H9 (cell line): ENCODE results near the gene SIX3. TPM values are rescaled to one million over a fixed set of nuclear protein-coding genes. Genes with fewer than 3 reads are reported as not detected.
A peak's percentile ranks its signal among the peaks of the same experiment; 100 is the strongest.

Source experiments
- DNase-seq: peaks from one replicate; pipeline ENCODE4 v3.0.0-alpha.2; 2017
- H2AFZ ChIP-seq: one replicate; pipeline ENCODE4 v1.6.1; 2013; ENCODE audit warnings: mild to moderate bottlenecking, low read length, control low read depth, moderate library complexity
- H2AK5ac ChIP-seq: 2 replicates; pipeline ENCODE4 v1.6.1; 2013; ENCODE audit warnings: low read length, control low read depth, mixed read lengths; ENCODE audit not compliant: insufficient read length
- H2BK120ac ChIP-seq: one replicate; pipeline ENCODE4 v1.6.1; 2013; ENCODE audit warnings: low read depth, mild to moderate bottlenecking, low read length, control low read depth, inconsistent platforms; ENCODE audit not compliant: poor library complexity, severe bottlenecking
- H2BK12ac ChIP-seq: 2 replicates; pipeline ENCODE4 v1.6.1; 2013; ENCODE audit warnings: low read length, control low read depth, mixed read lengths, low read depth; ENCODE audit not compliant: insufficient read length
- H2BK15ac ChIP-seq: 2 replicates; pipeline ENCODE4 v1.6.1; 2013; ENCODE audit warnings: low read depth, low read length, control low read depth
- H2BK20ac ChIP-seq: one replicate; pipeline ENCODE4 v1.6.1; 2013; ENCODE audit warnings: low read depth, mild to moderate bottlenecking, low read length, control low read depth, inconsistent platforms; ENCODE audit not compliant: poor library complexity, severe bottlenecking
- H2BK5ac ChIP-seq: 2 replicates; pipeline ENCODE4 v1.6.1; 2013; ENCODE audit warnings: low read length, control low read depth, mixed read lengths; ENCODE audit not compliant: insufficient read length
- H3K14ac ChIP-seq: 2 replicates; pipeline ENCODE4 v1.6.1; 2013; ENCODE audit warnings: low read length, control low read depth; ENCODE audit not compliant: insufficient read depth
- H3K18ac ChIP-seq: 2 replicates; pipeline ENCODE4 v1.6.1; 2013; ENCODE audit warnings: low read depth, mild to moderate bottlenecking, mixed read lengths, low read length, control low read depth; ENCODE audit not compliant: insufficient read length
- H3K23ac ChIP-seq: 2 replicates; pipeline ENCODE4 v1.6.1; 2013; ENCODE audit warnings: low read length, control low read depth, mixed read lengths, low read depth; ENCODE audit not compliant: insufficient read length
- H3K23me2 ChIP-seq: 2 replicates; pipeline ENCODE4 v1.6.1; 2013; ENCODE audit warnings: low read depth, mild to moderate bottlenecking, mixed read lengths, low read length, control low read depth; ENCODE audit not compliant: insufficient read length, poor library complexity, severe bottlenecking
- H3K27ac ChIP-seq: 2 replicates; pipeline ENCODE4 v1.5.1; 2013; ENCODE audit warnings: low read length, control low read depth, mixed read lengths, low read depth; ENCODE audit not compliant: insufficient read length
- H3K27me3 ChIP-seq: 2 replicates; pipeline ENCODE4 v1.6.1; 2013; ENCODE audit warnings: low read length, control low read depth, inconsistent platforms; ENCODE audit not compliant: insufficient read depth
- H3K4ac ChIP-seq: 2 replicates; pipeline ENCODE4 v1.6.1; 2013; ENCODE audit warnings: low read depth, mild to moderate bottlenecking, control low read depth, inconsistent platforms, low read length, moderate library complexity
- H3K4me1 ChIP-seq: 2 replicates; pipeline ENCODE4 v1.6.1; 2013; ENCODE audit warnings: low read length, control low read depth, inconsistent platforms; ENCODE audit not compliant: insufficient read depth
- H3K4me2 ChIP-seq: 2 replicates; pipeline ENCODE4 v1.6.1; 2013; ENCODE audit warnings: low read length, control low read depth, mixed read lengths; ENCODE audit not compliant: insufficient read length, insufficient read depth
- H3K56ac ChIP-seq: 2 replicates; pipeline ENCODE4 v1.6.1; 2013; ENCODE audit warnings: low read depth, mild to moderate bottlenecking, mixed read lengths, low read length, control low read depth; ENCODE audit not compliant: insufficient read length
- H3K79me1 ChIP-seq: 2 replicates; pipeline ENCODE4 v1.6.1; 2013; ENCODE audit warnings: low read depth, mild to moderate bottlenecking, moderate library complexity, low read length, control low read depth, inconsistent platforms; ENCODE audit not compliant: insufficient read depth, poor library complexity, severe bottlenecking
- H3K79me2 ChIP-seq: 2 replicates; pipeline ENCODE4 v1.6.1; 2013; ENCODE audit warnings: low read length, control low read depth, inconsistent platforms; ENCODE audit not compliant: insufficient read depth
- H3K9ac ChIP-seq: 2 replicates; pipeline ENCODE4 v1.6.1; 2013; ENCODE audit warnings: low read length, control low read depth, mixed read lengths; ENCODE audit not compliant: insufficient read length; ENCODE audit errors: extremely low read depth
- H3K9me3 ChIP-seq: one replicate; pipeline ENCODE4 v1.6.1; 2013; ENCODE audit warnings: low read depth, low read length, inconsistent platforms; ENCODE audit not compliant: control insufficient read depth
- H3T11ph ChIP-seq: one replicate; pipeline ENCODE4 v1.6.1; 2013; ENCODE audit warnings: mild to moderate bottlenecking, low read length, control low read depth, inconsistent platforms
- H4K20me1 ChIP-seq: one replicate; pipeline ENCODE4 v1.6.1; 2013; ENCODE audit not compliant: control insufficient read depth, insufficient read length, insufficient read depth
- H4K5ac ChIP-seq: 2 replicates; pipeline ENCODE4 v1.6.1; 2013; ENCODE audit warnings: low read depth, mild to moderate bottlenecking, mixed read lengths, low read length, control low read depth; ENCODE audit not compliant: insufficient read length
- H4K8ac ChIP-seq: replicated peaks from 2 replicates; pipeline ENCODE4 v1.6.1; 2013; ENCODE audit warnings: low read length, control low read depth, mixed read lengths, low read depth; ENCODE audit not compliant: insufficient read length
- H4K91ac ChIP-seq: 2 replicates; pipeline ENCODE4 v1.6.1; 2013; ENCODE audit warnings: low read depth, mild to moderate bottlenecking, moderate library complexity, mixed read lengths, low read length, control low read depth; ENCODE audit not compliant: insufficient read length
- H3K27ac Mint-ChIP-seq, 3 experiments: 2 replicates in 2 of 3; 3 replicates in 1 of 3; pipeline ENCODE4 v1.8.0; 2020 to 2021; ENCODE audit warnings: mixed read lengths in 3 of 3, mild to moderate bottlenecking in 1 of 3, moderate library complexity in 1 of 3
- H3K27me3 Mint-ChIP-seq: 2 replicates; pipeline ENCODE4 v1.8.0; 2021; ENCODE audit warnings: low read depth, mild to moderate bottlenecking, moderate library complexity, mixed read lengths
- H3K36me3 Mint-ChIP-seq, 3 experiments: 2 replicates in 2 of 3; 3 replicates in 1 of 3; pipeline ENCODE4 v1.8.0; 2020 to 2021; ENCODE audit warnings: low read depth in 3 of 3, mixed read lengths in 3 of 3; ENCODE audit not compliant: insufficient read depth in 1 of 3
- H3K4me1 Mint-ChIP-seq, 2 experiments: 2 replicates each; pipeline ENCODE4 v1.8.0; 2020; ENCODE audit warnings: mixed read lengths in 2 of 2
- H3K4me3 Mint-ChIP-seq, 2 experiments: 2 replicates in 1 of 2; 3 replicates in 1 of 2; pipeline ENCODE4 v1.8.0; 2020 to 2021; ENCODE audit warnings: mild to moderate bottlenecking in 2 of 2, mixed read lengths in 2 of 2, moderate library complexity in 1 of 2
- H3K9me3 Mint-ChIP-seq, 2 experiments: 2 replicates in 1 of 2; 3 replicates in 1 of 2; pipeline ENCODE4 v1.8.0; 2020; ENCODE audit warnings: mild to moderate bottlenecking in 2 of 2, mixed read lengths in 2 of 2, moderate library complexity in 1 of 2
- CTCF ChIP-seq: fragments of 200-600 bp; sonication (generic); conservative IDR thresholded peaks from 3 replicates; pipeline ENCODE4 v1.8.0; 2021; ENCODE audit warnings: antibody characterized with exemption, mild to moderate bottlenecking
- WGBS: extraction: QIAGEN DNeasy Blood & Tissue Kit; methylation state at CpG from one replicate; pipeline ENCODE4 v1.1.7; 2013; ENCODE audit warnings: missing lambda C conversion rate, low lambda C conversion rate, mixed read lengths; ENCODE audit not compliant: insufficient read length; ENCODE audit errors: extremely low coverage; 5-methylcytosine and 5-hydroxymethylcytosine counted together
- total RNA-seq: library from RNA; stranded (reverse); gene quantifications from 2 replicates; pipeline ENCODE4 v1.2.1, GENCODE V29; 2021

The SIX3 gene
- total RNA-seq, 1 experiment from 2014 or later: 0.55 TPM

GRCh38 chr2:44944102-44944951 is 2.8 kb downstream of the SIX3 start:
- no peak overlapping the region for H2AFZ ChIP-seq
- H2BK15ac ChIP-seq: no peak overlapping the region
- DNase-seq: peak; percentile 69
- H3K9ac ChIP-seq: no peak overlapping the region
- no peaks in the 10 kb centered on the region for H3K9me3 ChIP-seq
- Mint-ChIP-seq H3K4me3 (peak overlapping the region; percentile 36 to 80), H3K27ac (no peak overlapping the region; a peak in 1 of 7 replicates), H3K9me3 (peaks cover 0 to 7% of the 10 kb centered on the region in 2 experiments; a peak in 2 of 5 replicates), H3K4me1 (peaks cover 67 to 82% of the 10 kb centered on the region in 2 experiments), H3K27me3 (peaks cover 100% of the 10 kb centered on the region), H3K36me3 (peaks cover 0 to 20% (median 0%) of the 10 kb centered on the region in 3 experiments; a peak in 4 of 7 replicates)
- no peak overlapping the region for H3K56ac ChIP-seq
- H3K4me2 ChIP-seq: peak overlapping the region; percentile 38
- H3K4me1 ChIP-seq: peaks cover 5% of the 10 kb centered on the region
- no peak overlapping the region for H4K8ac ChIP-seq
- H3K18ac ChIP-seq: no peak overlapping the region
- no peak overlapping the region for H4K5ac ChIP-seq
- H2AK5ac ChIP-seq: no peak overlapping the region
- H2BK20ac ChIP-seq: no peak overlapping the region
- no CpG with 5 or more reads among the region's 62 CpGs for WGBS
- no peak overlapping the region for H3T11ph ChIP-seq
- no peaks in the 10 kb centered on the region for H4K20me1 ChIP-seq
- no peak overlapping the region for H3K23ac ChIP-seq
- no peak overlapping the region for H4K91ac ChIP-seq
- H3K27ac ChIP-seq: no peak overlapping the region
- no peaks in the 10 kb centered on the region for H3K79me1 ChIP-seq
- H2BK5ac ChIP-seq: no peak overlapping the region
- no peak overlapping the region for H3K14ac ChIP-seq
- no peaks in the 10 kb centered on the region for H3K79me2 ChIP-seq
- no peak for TF ChIP-seq CTCF
- peaks cover 13% of the 10 kb centered on the region for H3K23me2 ChIP-seq
- H2BK120ac ChIP-seq: no peak overlapping the region
- no peak overlapping the region for H3K4ac ChIP-seq
- peaks cover 88% of the 10 kb centered on the region for H3K27me3 ChIP-seq
- H2BK12ac ChIP-seq: no peak overlapping the region
